GM21529 (cell line): ENCODE results near the gene MS4A7.
"Not testable (repeated sequence)": the region's sequence is repeated elsewhere in the genome, so short reads cannot be mapped to it uniquely, and the experiment has no call there.

Experiments
- ATAC-seq: cut with Tn5 transposase; IDR thresholded peaks from one replicate; pipeline ENCODE4 v1.9.1; 2021; ENCODE audit not compliant: unreplicated experiment

The MS4A7 gene, protein sequence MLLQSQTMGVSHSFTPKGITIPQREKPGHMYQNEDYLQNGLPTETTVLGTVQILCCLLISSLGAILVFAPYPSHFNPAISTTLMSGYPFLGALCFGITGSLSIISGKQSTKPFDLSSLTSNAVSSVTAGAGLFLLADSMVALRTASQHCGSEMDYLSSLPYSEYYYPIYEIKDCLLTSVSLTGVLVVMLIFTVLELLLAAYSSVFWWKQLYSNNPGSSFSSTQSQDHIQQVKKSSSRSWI

DNA sequence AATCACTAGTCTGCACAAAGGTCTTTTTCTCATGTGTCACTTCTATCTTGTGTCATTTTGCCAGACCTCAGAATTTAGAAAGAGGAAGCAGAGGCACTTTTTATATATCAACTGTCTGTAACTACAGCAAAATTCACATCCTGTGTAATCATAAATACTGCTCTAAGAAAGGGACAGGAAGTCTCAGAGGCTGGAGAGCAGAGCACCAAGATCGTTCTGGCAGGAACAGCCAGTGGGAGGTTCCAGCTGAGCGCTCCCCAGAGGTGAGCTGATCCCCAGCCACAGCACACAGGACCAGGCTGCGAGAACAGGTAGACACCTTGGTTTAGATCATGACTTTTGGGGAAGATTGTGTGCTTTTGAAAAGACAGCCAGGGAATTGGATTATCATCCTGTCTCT lies at the start of gene MS4A7:
MS4A7 (plus strand) TSS at position 179 of the 400 bp plus-strand sequence. CDS start 4,610 bp downstream, outside the sequence.
- peak; percentile 93 for ATAC-seq

DNA sequence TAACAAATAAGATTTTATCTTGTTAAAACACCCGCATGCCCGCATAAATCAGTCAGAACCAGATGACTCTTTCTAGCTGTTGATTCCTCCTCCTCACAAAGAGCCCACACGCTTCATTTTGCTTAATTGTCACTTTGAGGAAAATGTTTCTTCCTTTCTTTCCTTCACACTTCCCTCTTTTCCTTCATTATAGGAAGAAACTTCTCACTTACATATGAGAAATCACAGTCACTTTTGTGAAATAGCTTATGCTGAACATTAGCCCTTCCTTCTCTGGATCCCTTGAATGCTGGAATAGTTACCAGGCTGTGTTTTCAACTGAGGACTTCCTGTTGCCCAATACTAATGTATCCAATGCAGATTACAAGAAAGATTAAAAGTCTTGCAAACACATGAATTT lies 45.5 kb upstream of the MS4A7 start:
- no peak for ATAC-seq

DNA sequence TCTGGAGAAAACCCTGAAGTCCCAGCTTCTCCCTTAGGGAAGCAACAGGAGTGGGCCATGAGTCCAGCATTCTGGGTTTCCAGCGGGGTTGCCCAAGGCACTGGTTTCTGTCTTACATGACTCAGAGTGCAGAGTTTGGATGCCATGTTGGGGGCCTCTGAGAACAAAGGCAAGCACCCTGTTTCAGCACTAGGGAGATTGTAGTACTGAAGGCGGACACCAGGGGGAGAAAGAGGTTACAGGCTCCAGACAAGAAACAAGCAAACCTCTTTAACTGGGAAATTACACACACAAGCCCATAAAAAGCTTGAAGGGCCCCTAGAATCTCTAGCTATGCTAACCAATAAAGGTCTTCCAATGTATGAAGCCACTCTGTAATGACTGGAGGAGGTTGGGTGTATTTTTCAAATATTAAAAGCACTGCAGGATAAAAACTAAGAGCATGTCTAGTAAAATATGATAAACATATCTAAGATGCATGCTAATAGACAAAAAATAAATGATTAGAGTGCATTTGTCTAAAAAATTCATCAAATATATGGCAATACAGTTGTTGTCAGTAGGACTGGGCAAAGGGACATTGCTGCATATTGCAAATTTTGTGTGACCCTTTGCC lies 44.2 kb upstream of the MS4A7 start:
- ATAC-seq = peak; percentile 82

DNA sequence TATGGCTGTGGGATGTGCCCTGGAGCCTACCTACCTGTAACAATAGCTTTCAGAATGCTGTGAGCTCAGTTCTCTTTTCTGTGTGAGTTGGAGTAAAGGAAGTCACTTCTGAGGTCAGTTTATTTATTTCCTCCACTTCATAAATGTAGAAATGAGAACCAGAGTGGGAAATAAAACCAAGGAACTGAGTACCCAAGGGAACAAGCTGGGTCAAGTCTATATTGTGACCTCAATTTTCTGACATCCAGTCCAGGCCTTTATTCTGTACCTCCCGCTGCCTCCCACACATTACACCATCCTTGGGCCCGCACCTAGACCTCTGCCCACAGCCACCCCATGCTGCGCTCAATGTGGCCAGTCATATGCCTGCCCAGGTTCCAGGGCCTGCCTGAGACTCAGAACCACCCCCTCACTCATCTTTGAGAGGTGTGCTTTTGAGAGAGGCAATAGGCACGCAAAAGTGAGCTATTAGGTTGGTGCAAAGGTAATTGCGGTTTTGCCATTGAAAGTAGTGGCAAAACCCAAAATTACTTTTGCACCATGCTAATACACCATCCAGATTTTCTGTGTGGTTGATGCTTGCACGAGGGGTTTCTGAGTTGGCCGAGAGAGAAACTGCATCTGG lies 41.5 kb upstream of the MS4A7 start:
- no peak for ATAC-seq

DNA sequence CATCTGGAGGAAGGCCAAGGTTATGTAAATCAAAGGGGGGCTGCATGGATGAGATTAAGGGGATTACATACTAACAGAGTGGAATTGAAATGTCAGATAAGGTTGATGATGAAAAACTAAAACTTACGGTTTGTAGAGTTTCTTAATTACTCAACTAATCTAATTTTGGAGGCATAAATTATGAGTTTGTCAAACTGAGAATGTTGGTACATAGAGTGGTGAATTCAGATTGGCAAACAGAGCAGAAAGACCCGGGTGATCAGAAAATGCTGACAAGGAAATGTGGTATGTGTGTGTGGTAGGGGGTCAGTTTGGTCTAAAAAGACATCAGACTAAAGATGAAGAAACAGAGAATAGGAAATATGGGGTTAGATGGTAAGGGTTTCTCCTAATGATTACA lies 40.3 kb upstream of the MS4A7 start:
- no peak for ATAC-seq

DNA sequence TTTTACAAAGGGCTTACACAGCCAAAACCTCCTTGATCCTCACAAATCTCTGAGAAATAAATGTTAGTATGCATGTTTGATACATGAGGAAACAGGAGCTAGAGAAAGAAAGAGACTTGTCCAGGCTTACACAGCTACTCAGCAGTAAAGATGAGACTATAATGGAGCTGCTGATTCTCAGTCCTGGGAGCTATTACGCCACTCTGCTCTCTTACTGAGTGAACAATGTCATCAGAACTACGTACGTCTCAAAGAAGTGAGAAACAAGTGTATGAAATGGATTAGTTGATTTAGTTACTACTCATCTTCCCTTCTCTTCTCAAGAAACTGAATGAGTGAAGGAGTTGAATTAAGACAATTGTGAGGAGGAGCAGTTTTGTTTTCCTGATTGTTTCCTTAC lies 39.0 kb upstream of the MS4A7 start:
- no peak for ATAC-seq

DNA sequence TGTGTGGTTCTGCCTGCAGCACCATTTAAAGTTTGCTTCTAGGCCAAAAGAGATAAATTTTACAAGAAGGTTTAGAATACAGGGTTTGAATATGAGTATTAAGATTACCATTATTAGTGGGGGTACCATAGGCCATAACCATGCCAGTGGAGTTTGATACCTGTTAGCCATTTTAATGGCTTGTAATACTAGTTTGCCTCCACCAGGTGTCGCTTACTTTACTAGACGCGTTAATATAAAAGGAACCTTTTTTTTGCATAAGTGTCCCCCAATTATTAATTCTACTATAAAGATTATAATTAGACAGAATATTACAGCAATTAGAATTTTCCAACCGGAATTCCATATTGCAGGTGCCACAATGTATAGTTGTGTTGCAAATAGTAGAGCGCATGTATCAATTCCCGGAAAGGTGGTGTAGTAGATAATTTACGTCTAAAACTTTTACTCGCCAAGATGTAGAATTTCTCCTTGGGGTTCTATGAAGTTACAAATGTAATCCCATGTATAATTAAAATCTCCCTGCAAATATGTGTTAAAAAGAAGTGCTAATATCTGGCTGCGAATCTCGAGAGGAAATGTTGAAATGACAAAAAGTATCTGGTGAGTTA lies 35.1 kb upstream of the MS4A7 start:
- ATAC-seq = no peak

DNA sequence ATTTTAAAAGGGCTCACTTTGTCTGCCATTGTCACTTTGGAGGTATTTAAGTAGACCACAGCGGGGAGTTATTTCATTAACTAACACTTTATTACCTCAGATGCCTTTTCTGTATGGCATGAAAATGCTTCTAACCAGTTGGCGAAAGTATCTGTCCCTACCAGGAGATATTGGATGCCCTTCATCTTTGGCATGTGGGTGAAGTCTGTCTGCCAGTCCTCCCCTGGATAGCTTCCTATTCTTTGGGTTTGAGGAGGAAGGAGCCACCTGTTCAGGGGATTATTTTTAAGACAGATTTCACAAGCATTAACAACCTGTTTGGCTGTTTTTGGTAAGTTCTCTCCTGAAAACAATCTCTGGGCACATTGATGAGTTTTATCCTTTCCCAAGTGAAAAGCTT lies 34.2 kb upstream of the MS4A7 start:
- ATAC-seq = no peak

DNA sequence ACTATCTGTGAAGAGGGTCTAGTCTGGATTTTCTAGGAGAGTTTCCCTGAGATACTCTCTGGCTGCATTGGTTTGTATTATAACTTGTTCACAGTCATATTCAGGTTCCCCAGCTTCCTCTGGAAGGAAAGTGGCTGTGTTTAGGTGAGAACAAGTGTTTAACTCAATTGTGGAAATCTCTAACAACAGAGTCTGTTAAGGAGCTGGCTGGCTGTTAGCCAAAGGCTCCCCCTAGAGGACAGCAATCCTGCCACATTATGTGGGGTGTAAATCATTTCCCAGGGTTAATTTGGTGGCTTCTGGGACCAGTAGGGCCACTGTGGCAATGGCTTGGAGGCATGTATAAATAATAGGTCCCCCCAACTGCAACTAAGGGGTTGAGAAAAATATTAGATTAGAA lies 32.8 kb upstream of the MS4A7 start:
- peak; percentile 40 for ATAC-seq

DNA sequence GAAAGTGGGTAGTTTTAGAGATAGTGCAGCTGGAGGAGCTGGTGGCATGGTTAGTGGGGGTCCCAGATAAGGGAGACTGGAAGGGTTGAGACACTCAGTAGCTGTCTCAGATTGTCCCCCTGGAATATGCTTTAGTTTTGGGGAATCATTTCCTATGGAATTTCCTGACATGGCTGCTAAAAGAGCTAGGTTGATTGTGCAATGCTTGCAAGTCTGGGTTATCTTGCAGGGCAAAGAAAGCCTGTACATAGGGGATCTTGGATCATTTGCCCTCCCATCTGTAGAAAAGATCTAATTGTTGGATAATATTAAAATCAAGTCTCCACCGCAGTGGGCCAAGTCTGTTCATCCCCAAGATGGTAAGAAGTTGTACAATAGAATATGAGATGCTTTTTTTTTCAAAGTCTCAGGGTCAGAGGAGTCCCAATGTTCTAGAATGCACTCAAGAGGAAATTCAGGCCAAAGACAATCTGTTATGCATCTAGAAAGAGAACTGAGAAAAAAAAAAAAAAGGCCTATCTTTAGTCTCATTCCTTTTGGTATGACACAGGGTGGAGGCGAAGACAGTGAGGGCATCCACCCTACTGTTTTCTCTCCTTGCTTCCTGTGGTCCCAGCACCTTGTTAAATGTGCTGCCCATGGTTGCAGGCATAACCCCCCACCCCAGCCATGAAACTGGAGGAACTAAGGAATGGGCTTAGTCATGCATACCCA lies 31.1 kb upstream of the MS4A7 start:
- ATAC-seq = peak; percentile 74

DNA sequence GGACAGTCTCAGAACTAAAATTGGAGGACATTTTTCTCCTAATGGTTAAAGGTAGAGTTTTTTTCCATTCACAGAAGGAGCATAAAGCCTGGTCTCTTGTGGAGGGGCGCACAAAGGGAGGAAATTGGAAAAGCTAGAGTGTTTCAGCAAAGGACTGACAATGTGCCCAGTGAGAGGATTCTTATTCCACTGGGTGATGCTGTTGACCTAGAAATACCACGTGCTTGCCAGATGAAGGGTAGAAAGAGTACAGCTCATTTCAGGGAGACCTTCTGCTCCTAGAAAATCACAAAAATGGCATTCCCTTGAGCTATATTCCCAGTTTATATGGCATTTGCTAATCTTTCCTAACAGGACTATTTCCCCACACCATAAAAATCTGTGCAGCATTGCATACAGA lies 30.2 kb upstream of the MS4A7 start:
- no peak for ATAC-seq

DNA sequence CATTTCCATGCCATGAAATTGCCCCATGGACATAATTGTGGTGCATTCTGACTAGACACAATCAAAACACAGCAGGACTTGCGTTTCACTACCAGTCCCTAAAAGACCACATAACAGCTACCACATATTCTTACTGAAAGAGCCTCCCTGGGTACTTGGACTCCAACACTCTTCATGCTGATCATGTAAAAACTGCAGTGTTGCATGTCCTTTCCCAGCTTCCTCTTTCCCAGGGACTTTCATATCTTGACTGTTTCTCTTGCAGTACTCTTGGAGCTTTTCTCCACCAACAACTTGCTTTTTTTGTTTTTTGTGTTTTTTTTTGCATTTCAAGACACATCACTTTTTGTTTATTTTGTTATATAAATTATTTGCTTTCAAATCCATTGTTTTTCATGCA lies 28.3 kb upstream of the MS4A7 start:
- ATAC-seq = no peak

DNA sequence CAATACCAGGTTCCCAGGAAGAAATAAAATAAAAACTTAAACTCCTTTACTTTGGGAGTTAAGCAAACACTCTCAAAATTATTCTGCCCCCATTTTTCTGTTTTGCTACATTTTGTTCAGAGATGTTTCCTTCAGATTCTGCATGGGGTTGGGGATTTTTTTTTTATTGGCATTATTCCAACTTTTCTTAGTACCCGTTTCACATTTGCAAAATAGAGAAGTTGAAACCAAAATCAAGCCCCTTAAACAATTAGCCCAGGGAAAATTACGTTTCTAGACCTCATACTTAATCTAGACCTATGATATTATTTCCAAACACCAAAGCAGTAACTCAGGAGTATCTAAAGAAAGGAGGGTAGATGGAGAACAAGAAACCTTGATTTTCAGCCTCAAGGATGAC lies 20.6 kb upstream of the MS4A7 start:
- ATAC-seq = no peak

DNA sequence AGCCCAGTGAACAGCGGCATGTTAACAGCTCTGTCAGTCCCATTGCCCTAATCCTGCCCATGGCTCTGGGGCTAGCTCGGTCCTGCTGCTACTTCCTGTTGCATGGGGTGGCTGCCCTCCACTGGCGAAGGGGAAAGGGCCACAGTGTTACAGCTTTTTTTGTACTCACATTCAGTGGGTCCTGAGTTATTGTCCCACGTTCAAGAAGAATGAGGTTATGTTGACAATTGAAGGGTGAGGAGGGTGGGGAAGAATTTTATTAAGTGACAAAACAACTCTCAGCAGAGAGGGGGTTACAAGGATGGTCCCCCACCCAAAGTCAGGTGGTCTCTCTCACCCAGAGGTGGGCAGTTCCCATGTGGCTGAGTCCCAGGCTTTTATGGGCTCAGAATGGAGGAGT lies 17.7 kb upstream of the MS4A7 start:
- ATAC-seq = no peak

DNA sequence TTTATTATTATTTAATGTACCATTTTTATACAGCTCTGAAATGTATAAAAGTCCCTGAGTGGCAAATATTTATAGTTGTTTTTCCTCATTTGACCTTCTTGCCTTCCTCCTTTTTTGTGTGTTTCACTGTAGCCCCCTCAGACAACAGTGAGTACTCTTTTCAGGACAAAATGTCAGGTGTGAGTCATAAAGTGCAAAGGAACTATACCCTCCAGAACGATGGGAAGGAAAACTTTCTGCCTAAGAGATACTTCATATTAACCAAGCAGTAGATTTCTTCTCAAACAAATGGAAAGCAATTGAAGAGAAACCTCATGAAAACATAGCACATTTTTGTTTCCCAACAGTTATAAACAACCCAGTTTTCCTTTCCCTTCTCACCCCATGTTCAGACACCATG lies 16.1 kb upstream of the MS4A7 start:
- no peak for ATAC-seq

DNA sequence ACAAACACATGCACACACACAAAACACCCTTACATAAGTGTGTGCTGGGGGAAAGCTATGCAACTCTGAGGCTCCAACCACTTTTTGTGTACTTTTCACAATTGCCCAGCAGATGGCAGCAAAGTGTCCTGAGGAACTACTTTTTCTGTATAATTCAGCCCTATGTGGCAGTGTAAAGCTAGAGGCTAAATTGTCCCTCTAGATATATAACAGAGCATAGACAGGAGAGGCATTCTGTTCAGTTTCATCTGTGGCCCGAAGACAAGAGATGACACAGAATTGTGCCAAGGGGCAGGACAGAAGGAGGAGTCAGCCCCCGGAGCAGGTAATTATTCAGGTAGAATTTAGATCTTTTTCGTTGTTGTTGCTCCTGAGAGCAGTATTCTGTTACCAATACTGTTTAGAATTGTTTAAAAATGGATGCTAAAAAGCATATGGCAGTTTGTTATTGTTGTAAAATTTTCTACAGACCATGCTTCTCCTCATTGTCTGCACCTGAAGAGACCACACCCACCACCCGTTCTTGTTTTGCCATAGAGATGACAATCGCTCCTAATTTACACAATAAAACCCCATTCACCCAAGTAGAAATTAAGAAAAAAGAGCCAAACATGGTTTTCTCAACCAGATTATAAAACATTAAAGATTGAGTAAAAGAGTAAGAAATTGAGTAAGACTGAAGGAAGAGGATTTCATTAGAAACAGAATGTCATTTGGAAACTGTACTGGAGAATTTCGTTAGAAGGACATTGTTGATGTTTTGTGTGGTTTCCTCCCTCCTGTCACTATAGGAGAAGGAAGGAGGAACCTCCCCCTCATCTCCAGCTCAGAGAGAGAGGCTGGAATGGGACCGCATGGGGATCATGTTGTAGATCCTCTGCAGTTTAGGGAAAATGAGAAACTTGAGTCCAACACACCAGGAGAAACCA lies 14.5 kb upstream of the MS4A7 start:
- peak; percentile 56 for ATAC-seq

DNA sequence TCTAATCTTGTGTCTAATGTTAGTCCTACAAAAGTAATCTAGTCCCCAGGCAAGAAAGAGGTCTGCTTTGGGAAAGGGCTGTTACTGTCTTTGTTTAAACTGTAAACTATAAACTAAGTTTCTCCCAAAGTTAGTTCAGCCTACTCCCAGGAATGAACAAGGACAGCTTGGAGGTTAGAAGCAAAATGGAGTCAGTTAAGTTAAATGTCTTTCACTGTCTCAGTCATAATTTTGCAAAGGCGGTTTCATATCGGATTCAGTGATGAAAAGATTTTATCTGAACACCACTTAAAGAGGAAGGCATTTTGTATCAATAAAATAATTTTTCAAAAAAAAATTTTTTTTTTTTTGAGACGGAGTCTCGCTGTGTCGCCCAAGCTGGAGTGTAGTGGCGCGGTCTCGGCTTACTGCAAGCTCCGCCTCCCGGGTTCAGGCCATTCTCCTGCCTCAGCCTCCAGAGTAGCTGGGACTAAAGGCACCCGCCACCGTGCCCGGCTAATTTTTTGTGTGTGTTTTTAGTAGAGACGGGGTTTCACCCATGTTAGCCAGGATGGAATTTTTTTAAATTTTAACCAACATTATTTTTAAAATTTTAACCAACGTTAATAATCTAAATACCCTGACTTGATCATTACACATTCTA lies 11.9 kb upstream of the MS4A7 start:
- ATAC-seq = not testable (repeated sequence)

DNA sequence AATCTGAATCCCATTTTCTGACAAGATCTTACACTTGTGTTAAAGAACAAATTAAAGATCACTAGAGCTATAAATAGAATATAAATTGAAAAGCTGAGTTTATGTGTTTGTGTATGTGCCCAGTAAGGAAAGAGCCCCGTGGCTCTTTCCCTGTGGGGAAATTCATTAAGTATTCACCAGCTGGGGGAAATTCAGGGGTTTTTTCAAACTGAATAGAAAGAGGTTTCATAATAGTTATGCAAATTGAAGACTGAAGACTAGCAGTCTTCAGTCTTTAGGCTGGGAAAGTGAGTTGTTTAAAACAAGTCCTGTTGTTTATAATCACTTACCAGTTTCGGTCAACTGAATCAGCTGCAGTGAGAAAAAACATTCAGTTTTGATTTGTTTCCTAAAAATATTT lies 11.3 kb upstream of the MS4A7 start:
- ATAC-seq = peak; percentile 92

DNA sequence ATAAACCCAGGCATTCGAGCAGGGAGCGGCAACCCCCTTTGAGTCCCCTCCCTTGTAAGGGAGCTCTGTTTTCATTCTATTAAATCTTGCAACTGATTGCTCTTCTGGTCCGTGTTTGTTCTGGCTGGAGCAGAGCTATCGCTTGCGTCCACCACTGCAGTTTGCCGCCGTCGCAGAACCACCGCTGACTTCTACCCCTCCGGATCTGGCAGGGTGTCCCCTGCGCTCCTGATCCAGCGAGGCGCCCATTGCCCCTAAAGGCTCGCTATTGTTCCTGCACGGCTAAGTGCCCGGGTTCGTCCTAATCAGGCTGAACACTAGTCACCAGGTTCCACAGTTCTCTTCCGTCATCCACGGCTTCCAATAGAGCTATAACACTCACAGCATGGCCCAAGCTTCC lies 10.4 kb upstream of the MS4A7 start:
- ATAC-seq = no peak

DNA sequence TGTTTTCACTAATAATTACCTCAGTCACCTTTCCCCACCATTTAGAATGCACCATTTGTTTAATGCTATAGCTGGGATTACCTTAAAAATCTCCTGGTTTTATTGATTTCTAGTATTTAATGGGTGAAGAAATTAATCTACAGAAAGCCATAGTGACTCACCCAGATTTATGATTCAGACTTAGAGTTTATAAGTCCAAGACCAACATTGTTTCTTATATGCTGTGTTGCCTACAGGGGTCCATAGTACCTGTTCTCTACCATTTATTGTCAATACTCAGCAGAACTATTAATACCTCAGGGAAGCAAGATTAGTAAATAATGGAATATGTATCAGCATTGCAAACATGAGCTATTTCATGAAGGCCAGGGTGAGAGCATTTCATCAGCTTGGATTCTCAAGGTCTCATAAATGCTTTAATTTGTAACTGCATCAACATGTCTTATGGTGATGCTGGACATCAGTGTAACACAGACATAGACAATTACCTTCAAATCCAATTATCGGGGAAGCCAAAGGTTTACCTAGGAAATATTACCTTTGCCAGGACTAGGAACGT lies 8.0 kb upstream of the MS4A7 start:
- ATAC-seq = no peak
